GM18507 (cell line): Measurements from ENCODE around the gene SAMD14.

Experiments used
- DNase-seq: peaks from one replicate; pipeline ENCODE4 v3.0.0; 2011; ENCODE audit warnings: low read depth; ENCODE audit not compliant: insufficient read length; ENCODE audit errors: extremely low spot score
- FAIRE-seq: peaks from 2 replicates; lab custom pipeline; 2011; peaks lifted over from hg19 to GRCh38; lab: Jason Lieb, UNC

The SAMD14 gene

GRCh38 chr17:50088952-50089825 lies 40.8 kb downstream of the SAMD14 start:
- DNase-seq (no peak), FAIRE-seq (no peak)

- FAIRE-seq: no peak
- no peak for DNase-seq
Measured at GRCh38 chr17:50087912-50088405, 42.0 kb downstream of the SAMD14 start.

- peak; percentile 82 for FAIRE-seq
- DNase-seq: peak; percentile 74
Measured at GRCh38 chr17:50087246-50087911, 42.6 kb downstream of the SAMD14 start.

GRCh38 chr17:50081757-50082156 lies 48.2 kb downstream of the SAMD14 start:
- FAIRE-seq: no peak

GRCh38 chr17:50080827-50081226 lies 49.1 kb downstream of the SAMD14 start:
- DNase-seq: no peak
- peak; percentile 66 for FAIRE-seq

More at GRCh38 chr17:50081757-50082156, 48.2 kb downstream of the SAMD14 start:
- DNase-seq: no peak

- DNase-seq (no peak), FAIRE-seq (no peak)
Measured at GRCh38 chr17:50080096-50080480, 49.9 kb downstream of the SAMD14 start.

GRCh38 chr17:50079334-50080095 lies 50.4 kb downstream of the SAMD14 start:
- DNase-seq: no peak
- no peak for FAIRE-seq

GRCh38 chr17:50078430-50078829 lies 51.5 kb downstream of the SAMD14 start:
- DNase-seq (no peak), FAIRE-seq (no peak)

- FAIRE-seq (no peak), DNase-seq (no peak)
Measured at GRCh38 chr17:50076591-50077235, 53.2 kb downstream of the SAMD14 start.

GRCh38 chr17:50076221-50076590 lies 53.8 kb downstream of the SAMD14 start:
- DNase-seq (no peak), FAIRE-seq (no peak)

GRCh38 chr17:50075446-50076032 lies 54.4 kb downstream of the SAMD14 start:
- FAIRE-seq: no peak
- no peak for DNase-seq

GRCh38 chr17:50074227-50074626 lies 55.7 kb downstream of the SAMD14 start:
- DNase-seq: no peak
- FAIRE-seq: no peak

GRCh38 chr17:50072925-50073324 lies 57.0 kb downstream of the SAMD14 start:
- FAIRE-seq (no peak), DNase-seq (no peak)

GRCh38 chr17:50072130-50072529 lies 57.8 kb downstream of the SAMD14 start:
- FAIRE-seq: no peak

GRCh38 chr17:50071692-50072091 lies 58.3 kb downstream of the SAMD14 start:
- no peak for FAIRE-seq
- DNase-seq: no peak

More at GRCh38 chr17:50072130-50072529, 57.8 kb downstream of the SAMD14 start:
- DNase-seq: no peak

GRCh38 chr17:50070908-50071680 lies 58.9 kb downstream of the SAMD14 start:
- DNase-seq (no peak), FAIRE-seq (no peak)

- FAIRE-seq (no peak), DNase-seq (no peak)
Measured at GRCh38 chr17:50067996-50068395, 62.0 kb downstream of the SAMD14 start.

- DNase-seq (no peak), FAIRE-seq (no peak)
Measured at GRCh38 chr17:50066995-50067394, 63.0 kb downstream of the SAMD14 start.
